GM21576 (cell line): ENCODE data around the gene GIT1.

ENCODE experiments used
- ATAC-seq: cut with Tn5 transposase; IDR thresholded peaks from one replicate; pipeline ENCODE4 v1.9.1; 2021; ENCODE audit warnings: mild to moderate bottlenecking, moderate library complexity; ENCODE audit not compliant: unreplicated experiment

Gene GIT1

GRCh38 chr17:29589524-29590410, at the start of gene GIT1:
Gene GIT1 (minus strand): TSS chr17:29589648. CDS start chr17:29589378, 270 bp downstream.
- peak; percentile 38 for ATAC-seq

GRCh38 chr17:29633886-29634285, 44.4 kb upstream of the GIT1 start:
- ATAC-seq: no peak

GRCh38 chr17:29630630-29631193, 41.3 kb upstream of the GIT1 start:
- ATAC-seq: no peak

- no peak for ATAC-seq
Observed at GRCh38 chr17:29629839-29630238, 40.4 kb upstream of the GIT1 start.

- ATAC-seq: no peak
Observed at GRCh38 chr17:29628644-29629043, 39.2 kb upstream of the GIT1 start.

GRCh38 chr17:29627951-29628350, 38.5 kb upstream of the GIT1 start:
- no peak for ATAC-seq

GRCh38 chr17:29625037-29625750, 35.7 kb upstream of the GIT1 start:
- no peak for ATAC-seq

- no peak for ATAC-seq
Observed at GRCh38 chr17:29624586-29624985, 35.1 kb upstream of the GIT1 start.

- ATAC-seq: no peak
Observed at GRCh38 chr17:29623283-29623647, 33.8 kb upstream of the GIT1 start.

GRCh38 chr17:29622337-29623282, 33.2 kb upstream of the GIT1 start, which contains the start of gene CORO6:
Gene CORO6 (minus strand): TSS chr17:29622912. CDS start chr17:29621421, 1,491 bp downstream.
- ATAC-seq: peak; percentile 47

GRCh38 chr17:29621751-29622194, 32.3 kb upstream of the GIT1 start:
- no peak for ATAC-seq

- no peak for ATAC-seq
Observed at GRCh38 chr17:29620779-29621500, 31.5 kb upstream of the GIT1 start.

- no peak for ATAC-seq
Observed at GRCh38 chr17:29620271-29620670, 30.8 kb upstream of the GIT1 start.

GRCh38 chr17:29619251-29619650, 29.8 kb upstream of the GIT1 start:
- no peak for ATAC-seq

- ATAC-seq: no peak
Observed at GRCh38 chr17:29618272-29619065, 29.0 kb upstream of the GIT1 start.

GRCh38 chr17:29617481-29618271, 28.2 kb upstream of the GIT1 start:
- ATAC-seq: no peak

- peak; percentile 46 for ATAC-seq
Observed at GRCh38 chr17:29617125-29617480, 27.7 kb upstream of the GIT1 start.

- ATAC-seq: no peak
Observed at GRCh38 chr17:29616300-29617048, 27.0 kb upstream of the GIT1 start.
